LNCaP clone FGC (cell line): ENCODE results near the gene HPS1.
A peak's percentile ranks its signal among the peaks of the same experiment; 100 is the strongest.

Source experiments
- DNase-seq: peaks from one replicate; pipeline ENCODE4 v3.0.0-alpha.2; 2011; ENCODE audit warnings: low read depth
- H3K4me3 ChIP-seq: 2 replicates; pipeline ENCODE4 v1.5.1; 2011; ENCODE audit warnings: mild to moderate bottlenecking, low read depth, low read length, control low read depth
- TF ChIP-seq, protein P1 (sequence below): IDR thresholded peaks from 2 replicates; pipeline ENCODE4 v1.5.1; 2012; ENCODE audit warnings: mild to moderate bottlenecking; ENCODE audit not compliant: control insufficient read depth, insufficient read depth; ENCODE audit errors: extremely low read depth

HPS1 gene

DNA sequence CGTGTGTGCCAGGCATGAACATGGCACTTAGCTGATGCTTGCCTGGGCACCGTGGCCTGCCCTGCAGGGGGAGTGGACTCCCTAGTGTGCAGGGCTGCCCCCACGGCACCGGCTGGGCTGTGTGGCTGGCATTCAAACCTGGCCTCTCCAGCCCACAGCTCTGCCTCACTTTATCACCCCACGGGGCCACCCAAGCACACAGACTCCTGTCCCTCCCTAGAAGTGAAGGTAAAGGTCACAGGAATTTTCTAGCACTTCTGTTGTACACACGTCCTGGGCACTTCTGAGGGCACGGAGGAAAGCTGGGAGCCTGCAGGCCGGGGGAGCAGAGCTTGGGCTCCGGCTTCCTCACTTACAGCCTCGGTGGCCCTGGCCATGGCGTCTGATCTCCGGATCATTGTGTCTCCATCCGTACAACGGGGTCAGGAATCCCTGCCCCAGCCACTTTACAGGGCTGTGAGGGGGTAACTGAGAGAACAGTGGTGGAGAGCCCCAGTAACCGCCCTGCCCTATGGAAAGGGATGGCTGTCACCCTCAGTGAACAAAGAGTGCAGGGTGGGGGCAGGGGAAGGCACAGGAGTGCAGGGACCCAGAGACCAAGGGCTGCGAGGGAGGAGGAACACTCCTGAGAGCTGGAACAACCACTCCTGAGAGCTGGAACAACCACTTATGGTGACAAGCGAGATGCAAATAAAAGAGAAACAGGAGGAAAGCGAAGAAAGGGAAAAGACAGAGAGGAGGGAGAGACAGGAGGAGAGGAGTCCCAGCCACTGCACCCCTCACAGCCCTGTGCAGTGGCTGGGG is 27.9 kb downstream of the HPS1 start:
- TF ChIP-seq, protein P1, sequence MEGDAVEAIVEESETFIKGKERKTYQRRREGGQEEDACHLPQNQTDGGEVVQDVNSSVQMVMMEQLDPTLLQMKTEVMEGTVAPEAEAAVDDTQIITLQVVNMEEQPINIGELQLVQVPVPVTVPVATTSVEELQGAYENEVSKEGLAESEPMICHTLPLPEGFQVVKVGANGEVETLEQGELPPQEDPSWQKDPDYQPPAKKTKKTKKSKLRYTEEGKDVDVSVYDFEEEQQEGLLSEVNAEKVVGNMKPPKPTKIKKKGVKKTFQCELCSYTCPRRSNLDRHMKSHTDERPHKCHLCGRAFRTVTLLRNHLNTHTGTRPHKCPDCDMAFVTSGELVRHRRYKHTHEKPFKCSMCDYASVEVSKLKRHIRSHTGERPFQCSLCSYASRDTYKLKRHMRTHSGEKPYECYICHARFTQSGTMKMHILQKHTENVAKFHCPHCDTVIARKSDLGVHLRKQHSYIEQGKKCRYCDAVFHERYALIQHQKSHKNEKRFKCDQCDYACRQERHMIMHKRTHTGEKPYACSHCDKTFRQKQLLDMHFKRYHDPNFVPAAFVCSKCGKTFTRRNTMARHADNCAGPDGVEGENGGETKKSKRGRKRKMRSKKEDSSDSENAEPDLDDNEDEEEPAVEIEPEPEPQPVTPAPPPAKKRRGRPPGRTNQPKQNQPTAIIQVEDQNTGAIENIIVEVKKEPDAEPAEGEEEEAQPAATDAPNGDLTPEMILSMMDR, result no peak
- no peak overlapping the region for H3K4me3 ChIP-seq

DNA sequence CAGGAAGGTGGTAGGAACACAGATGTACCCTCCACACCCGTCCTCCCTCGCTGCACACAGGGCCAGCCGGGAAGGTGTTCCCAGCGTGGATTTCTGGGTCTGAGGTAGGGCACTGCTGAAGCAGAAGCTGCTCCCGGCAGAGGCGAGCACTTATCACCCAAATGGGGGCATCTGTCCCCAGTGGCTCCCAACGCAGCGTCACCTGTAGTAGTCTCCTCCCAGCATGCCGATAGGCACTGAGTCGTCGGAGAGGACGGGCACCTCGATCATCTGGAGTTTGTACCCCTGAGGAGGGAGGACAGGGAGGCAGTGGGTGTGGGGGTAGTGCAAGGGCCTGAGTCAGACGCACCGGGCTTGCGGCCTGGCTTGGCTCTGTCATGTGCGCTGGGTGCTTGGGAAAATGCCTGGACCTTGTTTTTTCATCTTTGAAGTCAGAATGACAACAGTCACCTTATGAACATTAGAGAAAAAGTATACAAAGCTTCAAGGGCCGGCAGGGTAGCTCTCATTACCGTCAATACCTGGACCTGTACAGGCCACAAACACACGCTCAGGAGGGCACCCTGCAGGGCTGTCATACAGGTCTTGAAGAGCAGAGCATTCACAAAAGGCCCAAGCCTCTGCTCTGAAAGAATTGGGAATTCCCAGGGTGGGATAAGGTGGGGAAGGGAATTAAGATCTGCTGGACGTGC is 28.6 kb downstream of the HPS1 start:
- TF ChIP-seq, protein P1, result no peak
- no peak for DNase-seq
- H3K4me3 ChIP-seq, result no peak overlapping the region

More for the DNA sequence above, 27.9 kb downstream of the HPS1 start:
- DNase-seq, result no peak

DNA sequence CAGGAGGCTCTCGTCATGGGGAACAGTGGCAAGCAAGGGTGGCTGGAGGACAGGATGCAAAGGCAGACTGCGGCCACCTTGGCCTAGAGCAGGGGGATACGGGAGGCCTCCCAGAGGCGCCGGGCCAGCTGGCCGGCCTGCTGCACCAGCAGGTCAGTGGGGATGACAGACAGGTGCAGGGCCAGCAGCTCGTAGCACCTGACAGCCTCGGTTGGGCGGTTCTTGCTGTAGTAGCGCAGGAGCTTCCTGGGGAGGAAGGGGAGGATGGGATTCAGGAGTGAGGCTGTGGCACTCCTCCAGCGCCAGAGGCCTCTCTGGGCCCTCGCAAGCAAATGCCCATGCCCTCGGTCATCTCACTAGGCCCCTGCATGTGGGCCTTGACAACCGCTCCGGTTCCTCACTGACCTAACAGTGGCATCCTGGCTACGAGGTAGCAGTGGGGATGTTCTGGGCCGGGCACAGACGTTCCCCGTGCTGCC is 29.2 kb downstream of the HPS1 start:
- DNase-seq, result no peak
- TF ChIP-seq, protein P1, result no peak
- H3K4me3 ChIP-seq, result no peak overlapping the region

DNA sequence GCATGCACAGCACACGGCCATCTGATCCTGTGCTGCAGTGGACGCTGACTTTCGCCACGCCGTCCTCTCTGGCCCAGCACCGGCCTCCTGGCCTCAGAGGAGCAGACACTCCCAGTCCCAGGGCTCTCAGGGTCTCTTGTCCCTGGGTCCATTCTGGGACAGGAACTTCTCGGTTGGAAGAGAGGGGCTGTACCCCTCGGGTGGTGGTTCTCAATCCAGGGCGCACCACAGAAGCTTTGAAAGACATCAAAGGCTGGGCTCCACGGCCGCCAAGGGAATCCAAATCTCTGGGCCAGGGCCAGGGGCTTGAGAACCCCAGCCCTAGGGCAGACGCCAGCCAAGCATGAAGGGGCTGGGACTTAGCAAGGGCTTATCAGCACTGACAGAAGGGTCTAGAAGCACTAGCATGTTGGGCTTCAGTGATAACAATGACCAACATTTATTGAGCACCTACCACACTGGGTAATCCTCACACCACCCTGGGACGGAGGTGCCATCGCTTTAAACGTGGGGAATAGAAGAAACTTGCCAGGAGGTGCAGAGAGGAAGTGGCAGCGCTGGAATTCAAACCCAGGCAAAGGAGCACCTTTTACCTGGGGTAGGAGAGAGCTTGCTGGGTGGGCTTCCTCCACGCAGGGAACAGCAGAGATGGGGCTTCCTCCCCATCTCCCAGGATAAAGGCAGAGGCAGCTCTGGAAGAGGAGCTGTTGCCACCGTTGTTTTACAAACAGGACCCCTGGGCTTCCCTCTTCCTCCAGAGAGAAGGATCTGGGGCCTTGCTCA is 29.9 kb downstream of the HPS1 start:
- TF ChIP-seq, protein P1, result no peak
- H3K4me3 ChIP-seq, result no peak overlapping the region
- DNase-seq, result no peak

DNA sequence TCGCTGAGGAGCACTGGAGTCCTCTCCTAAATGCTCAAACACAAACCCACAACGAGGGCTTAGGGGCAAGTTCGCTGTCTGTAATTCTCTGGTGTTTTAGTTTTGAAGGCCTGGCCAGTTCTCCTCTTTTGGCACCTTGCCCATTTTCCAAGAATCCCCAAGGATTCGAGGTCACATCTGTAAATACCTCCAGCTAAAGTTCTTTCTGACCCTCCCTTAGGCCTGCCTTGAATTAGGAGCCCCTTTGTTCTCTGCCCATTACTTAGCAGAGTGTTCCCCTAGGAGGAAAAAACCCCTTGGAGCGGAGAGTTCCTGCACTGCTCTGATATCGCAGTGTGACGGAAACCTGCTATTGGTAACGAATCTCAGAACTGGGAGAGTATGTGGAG is 31.0 kb downstream of the HPS1 start:
- TF ChIP-seq, protein P1, result no peak
- no peak overlapping the region for H3K4me3 ChIP-seq
- no peak for DNase-seq

DNA sequence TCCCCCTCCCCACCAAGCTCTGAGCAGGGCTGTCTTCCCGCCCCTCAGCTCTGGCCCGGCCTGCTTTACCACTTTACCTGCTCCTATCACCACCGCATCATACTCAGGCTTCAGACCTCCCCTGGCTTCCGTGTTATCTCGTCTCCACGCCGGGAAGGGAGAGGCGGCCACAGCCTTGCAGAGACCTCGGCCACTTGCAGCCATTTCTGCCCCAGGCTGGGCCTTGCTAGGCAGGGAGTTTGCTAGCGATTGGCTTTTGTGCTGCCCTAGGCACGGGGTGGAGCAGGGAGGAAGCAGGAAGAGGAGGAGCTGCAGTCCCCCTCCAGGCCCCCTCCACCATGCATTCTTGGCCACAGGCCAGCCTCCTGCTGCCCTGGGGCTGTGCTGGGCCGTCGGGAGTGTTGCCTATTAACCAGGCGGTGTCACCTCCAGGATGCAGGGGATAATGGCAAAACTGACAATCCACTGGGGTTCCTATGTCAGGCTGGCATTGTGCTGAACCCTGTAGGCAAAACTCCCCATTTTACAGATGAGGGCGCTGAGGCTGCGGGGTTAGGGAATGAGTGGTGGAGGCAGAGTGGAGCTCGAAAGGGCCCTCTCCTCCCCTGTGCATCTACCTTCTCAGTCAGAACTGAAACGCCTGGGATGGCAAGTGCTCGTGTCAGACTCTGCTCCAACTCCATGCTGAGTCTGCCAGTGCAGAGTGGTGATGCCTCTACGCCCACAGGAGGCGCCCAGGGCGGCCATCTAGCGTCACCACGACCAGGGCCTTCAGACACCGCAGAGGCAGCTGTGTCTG is 31.6 kb downstream of the HPS1 start, which contains the start of gene PYROXD2:
PYROXD2 (minus strand) TSS at position 251 of the 799 bp plus-strand sequence; CDS start at position 204, 47 bp downstream.
- peak within 1 kb of the TSS; percentile 61 for H3K4me3 ChIP-seq
- TF ChIP-seq, protein P1, result no peak
- DNase-seq, result peak; percentile 74
